Measurements from ENCODE around the gene NAT8L. TPM values are rescaled to one million over a fixed set of nuclear protein-coding genes. Genes with fewer than 3 reads are reported as not detected.

The NAT8L gene
- total and polyA plus RNA-seq, 2 of the 4 experiments (the other 2 are of a cell fraction): 0.05 TPM; not detected in 1

- 74% methylated on average over 7 of the region's 9 CpGs; no CpG with 5 or more reads in 1 of the 2 experiments for WGBS, 2 experiments (ENCODE audit: extremely low coverage in 2 of 2, insufficient read length in 1 of 2)
- peaks cover 3% of the 10 kb centered on the region; the same call in 1 of the 2 replicates for H3K4me1 ChIP-seq (ENCODE audit: control insufficient read depth, insufficient read depth, low read length)
- no peak overlapping the region for H3K4ac ChIP-seq (ENCODE audit: low read depth, low read length)
- no peak overlapping the region for H2BK20ac ChIP-seq (ENCODE audit: low read depth, low read length)
- H2BK120ac ChIP-seq (ENCODE audit: low read depth, low read length): no peak overlapping the region
- H3K27ac ChIP-seq (ENCODE audit: insufficient read depth, low read length): no peak overlapping the region
- no peak overlapping the region for H3K4me3 ChIP-seq (ENCODE audit: insufficient read depth, low read depth, low read length)
- no peaks in the 10 kb centered on the region for H3K79me1 ChIP-seq (ENCODE audit: low read depth in 1 of 2, low read length in 2 of 2)
- ChIA-PET CTCF (no interaction called here), POLR2A (ENCODE audit: unreplicated experiment) (no interaction called here)
- no peak overlapping the region for H3K14ac ChIP-seq (replicated peaks; ENCODE audit: low read depth, low read length)
- DNase-seq (no peak), ATAC-seq (ENCODE audit: low read depth) (no peak)
- no peak overlapping the region for H3K4me2 ChIP-seq (ENCODE audit: low read depth, low read length)
- no peak for TF ChIP-seq RFX5 (IDR thresholded peaks at IDR 0.05; ENCODE audit: low read depth, low read length)
- no peak for TF ChIP-seq ELK1 (IDR thresholded peaks at IDR 0.05; ENCODE audit: borderline replicate concordance, low read depth, low read length)
- no peak for TF ChIP-seq RCOR1 (IDR thresholded peaks at IDR 0.05; ENCODE audit: insufficient replicate concordance, low read length)
- no peak for TF ChIP-seq RAD21 (IDR thresholded peaks at IDR 0.05; ENCODE audit: low read length)
- TF ChIP-seq USF2 (IDR thresholded peaks at IDR 0.05; ENCODE audit: low read depth, low read length): no peak
- no peak for TF ChIP-seq MXI1 (IDR thresholded peaks at IDR 0.05; ENCODE audit: borderline replicate concordance, low read depth, low read length)
- TF ChIP-seq NFE2L2 (IDR thresholded peaks at IDR 0.05; ENCODE audit: low read depth, low read length): no peak
- TF ChIP-seq MAZ (IDR thresholded peaks at IDR 0.05; ENCODE audit: borderline replicate concordance, low read depth, low read length): no peak
- TF ChIP-seq FOS (IDR thresholded peaks at IDR 0.05; ENCODE audit: low read depth, low read length): no peak
- TF ChIP-seq CTCF (conservative IDR thresholded peaks at IDR 0.05; ENCODE audit: low read depth, low read length): no peak
- no peak for TF ChIP-seq MAFK (IDR thresholded peaks at IDR 0.05; ENCODE audit: low read depth, low read length)
- no peak for TF ChIP-seq CHD1 (IDR thresholded peaks at IDR 0.05; ENCODE audit: low read depth, low read length)
- no peak for TF ChIP-seq CEBPB (IDR thresholded peaks at IDR 0.05; ENCODE audit: low read depth, low read length)
- TF ChIP-seq BHLHE40 (IDR thresholded peaks at IDR 0.05; ENCODE audit: low read depth, low read length): no peak
- no peak for TF ChIP-seq POLR2A (IDR thresholded peaks at IDR 0.05; ENCODE audit: low read depth, low read length)
- no peak for TF ChIP-seq SMC3 (IDR thresholded peaks at IDR 0.05; ENCODE audit: low read depth, low read length)
- peaks cover 7% of the 10 kb centered on the region; the same call in 1 of the 2 replicates for H3K9me1 ChIP-seq (ENCODE audit: insufficient read depth, low read length)
- intact Hi-C loops (cut with micrococcal nuclease): no loop called here
- no peak overlapping the region for H2BK5ac ChIP-seq (ENCODE audit: low read depth, low read length, poor library complexity, severe bottlenecking)
- peaks cover 6% of the 10 kb centered on the region for H3K9me3 ChIP-seq (ENCODE audit: control insufficient read depth, insufficient read depth, low read length)
- in situ Hi-C loops (cut with MboI; ENCODE audit: low sequenced_read_pairs): no loop called here
- H2AK5ac ChIP-seq (ENCODE audit: low read depth, low read length): no peak overlapping the region
- no peak overlapping the region for H3K23ac ChIP-seq (ENCODE audit: low read depth, low read length)
- no peak overlapping the region for H4K5ac ChIP-seq (ENCODE audit: low read depth, low read length)
- no peaks in the 10 kb centered on the region for H4K20me1 ChIP-seq (ENCODE audit: insufficient read depth, low read length)
- dilution Hi-C loops (cut with HindIII; ENCODE audit: low sequenced_read_pairs, unreplicated experiment): no loop called here
- H3K36me3 ChIP-seq (ENCODE audit: control insufficient read depth, insufficient read depth, low read length): no peaks in the 10 kb centered on the region
- no peak overlapping the region for H3K18ac ChIP-seq (ENCODE audit: low read depth, low read length)
- H3K27me3 ChIP-seq (ENCODE audit: control insufficient read depth, insufficient read depth, low read length): peaks cover 11% of the 10 kb centered on the region
- H4K91ac ChIP-seq (ENCODE audit: insufficient read depth, low read depth, low read length): no peak overlapping the region
- H2AK9ac ChIP-seq (replicated peaks; ENCODE audit: low read depth, low read length, poor library complexity): no peak overlapping the region
- H3K56ac ChIP-seq (ENCODE audit: extremely low read depth, insufficient read depth, low read length): no peak overlapping the region
- H2AFZ ChIP-seq (replicated peaks; ENCODE audit: low read length, poor library complexity): peak overlapping the region; percentile 10
- no peak overlapping the region for H4K8ac ChIP-seq (ENCODE audit: low read depth in 2 of 2, low read length in 2 of 2)
- no peak overlapping the region for H2BK15ac ChIP-seq (ENCODE audit: low read depth, low read length)
- no peak overlapping the region for H3K9ac ChIP-seq (ENCODE audit: low read depth, low read length)
- BruUV-seq (replicated peaks): no TSS peak
Observed at GRCh38 chr4:2104556-2105345, 45.6 kb downstream of the NAT8L start.
